IPS-18c (cell line): Measurements from ENCODE around the gene MRPL42.
"Not testable (repeated sequence)": the region's sequence is repeated elsewhere in the genome, so short reads cannot be mapped to it uniquely, and the experiment has no call there.

Source experiments
- H3K4me3 ChIP-seq: 2 replicates; pipeline ENCODE4 v1.7.0; 2013; ENCODE audit warnings: low read depth, mild to moderate bottlenecking, low read length, moderate library complexity; ENCODE audit not compliant: insufficient read depth
- H3K9me3 ChIP-seq: one replicate; pipeline ENCODE4 v1.6.1; 2013; ENCODE audit warnings: mild to moderate bottlenecking, low read length, moderate library complexity; ENCODE audit not compliant: control insufficient read depth, insufficient read depth

The MRPL42 gene

DNA sequence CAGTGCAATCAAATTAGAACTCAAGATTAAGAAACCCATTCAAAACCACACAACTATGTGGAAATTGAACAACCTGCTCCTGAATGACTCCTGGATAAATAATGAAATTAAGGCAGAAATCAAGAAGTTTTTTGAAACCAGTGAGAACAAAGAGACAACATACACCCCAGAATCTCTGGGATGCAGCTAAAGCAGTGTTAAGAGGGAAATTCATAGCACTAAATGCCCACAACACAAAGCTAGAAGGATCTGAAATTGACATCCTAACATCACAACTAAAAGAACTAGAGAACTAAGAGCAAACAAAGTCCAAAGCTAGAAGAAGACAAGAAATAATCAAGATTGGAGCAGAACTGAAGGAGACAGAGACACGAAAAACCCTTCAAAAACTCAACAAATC lies 91.4 kb downstream of the MRPL42 start:
- not testable (repeated sequence) for H3K9me3 ChIP-seq, H3K4me3 ChIP-seq

DNA sequence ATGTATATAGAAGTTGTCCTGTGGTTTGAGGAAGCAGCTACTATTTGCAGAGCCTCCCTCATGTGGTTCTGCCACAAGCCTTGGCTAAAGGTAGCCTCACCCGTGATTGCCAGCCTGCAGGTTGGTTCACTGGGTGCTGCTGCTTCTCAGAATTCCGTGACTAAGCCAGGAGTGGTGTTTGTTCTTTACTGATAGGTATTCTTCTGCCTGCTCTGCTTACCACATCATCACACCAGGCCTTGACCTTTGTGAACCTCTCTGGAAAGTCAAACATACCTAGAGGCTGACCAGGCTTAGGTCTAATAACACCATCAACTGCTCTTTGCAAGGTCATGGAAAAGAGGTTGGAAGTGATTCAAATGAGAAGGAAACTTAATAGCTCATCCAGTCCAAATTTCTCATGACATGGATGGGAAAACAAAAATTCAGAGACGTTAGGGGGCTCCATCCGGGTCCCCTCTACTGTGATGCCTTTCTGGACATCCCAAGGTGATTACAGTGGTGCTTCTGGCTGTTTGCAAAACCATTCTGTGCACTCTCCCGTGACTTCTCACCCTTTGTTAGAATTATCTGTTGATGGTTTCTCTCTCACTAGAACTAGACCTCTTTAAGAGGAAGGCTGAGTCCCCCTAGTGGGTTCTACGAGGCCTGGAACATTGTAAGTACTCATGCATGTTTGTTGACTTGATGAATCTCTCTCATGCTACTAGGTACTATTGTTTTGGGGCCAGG lies 96.7 kb downstream of the MRPL42 start:
- Histone ChIP-seq H3K4me3 (no peak overlapping the region), H3K9me3 (no peaks in the 10 kb centered on the region)

DNA sequence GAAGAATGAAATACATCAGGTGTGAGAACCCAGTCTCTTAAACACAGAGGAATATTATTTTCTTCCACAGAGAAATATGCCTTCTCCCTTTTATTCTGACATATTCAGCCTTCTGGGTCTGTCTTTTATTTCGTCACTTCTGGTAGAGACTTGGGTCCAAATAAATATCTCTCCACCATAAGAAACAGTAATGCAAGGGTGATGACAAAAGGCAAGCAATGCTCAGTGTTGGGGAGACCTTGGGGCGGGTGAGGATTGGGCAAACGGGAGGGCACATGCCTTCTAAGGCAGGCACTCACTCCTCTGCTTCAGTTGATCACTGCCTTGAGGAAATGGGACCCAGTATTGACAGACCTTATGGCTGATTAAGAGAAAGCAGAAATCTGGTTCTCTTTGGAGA lies 98.4 kb downstream of the MRPL42 start:
- H3K9me3 ChIP-seq, result no peaks in the 10 kb centered on the region
- H3K4me3 ChIP-seq, result no peak overlapping the region
